IMR-90 (cell line): ENCODE data around the gene MRGPRE. TPM values are rescaled to one million over a fixed set of nuclear protein-coding genes. Genes with fewer than 3 reads are reported as not detected.

ENCODE experiments used
- ATAC-seq: fragments of 200-7000 bp; cut with Tn5 transposase; 2 replicates; pipeline ENCODE4 v1.9.1; 2020; ENCODE audit warnings: low read depth, mild to moderate bottlenecking, moderate library complexity
- BruUV-seq: library from RNA; stranded (reverse); fragments of 400-500 nt; replicated peaks from 2 replicates; lab custom pipeline; 2021; lab: Mats Ljungman, UMichigan
- CTCF ChIA-PET: fragments of 300-600 bp; formaldehyde crosslinking; extraction: SDS; loops from one replicate; lab custom pipeline; 2021; ENCODE audit warnings: antibody characterized with exemption; lab: Yijun Ruan, JAX
- POLR2A ChIA-PET: fragments of 300-600 bp; sonication (Branson Sonifier 250); formaldehyde crosslinking; loops from one replicate; lab custom pipeline; 2022; ENCODE audit warnings: antibody characterized with exemption; ENCODE audit not compliant: unreplicated experiment; lab: Charles Lee
- DNase-seq: peaks from one replicate; pipeline ENCODE4 v3.0.0; 2013
- H2AFZ ChIP-seq: replicated peaks from 2 replicates; pipeline ENCODE3; 2013; ENCODE audit warnings: low read length, mild to moderate bottlenecking; ENCODE audit not compliant: poor library complexity
- H2AK5ac ChIP-seq: 2 replicates; pipeline ENCODE4 v1.6.1; 2013; ENCODE audit warnings: low read depth, low read length, inconsistent platforms
- H2AK9ac ChIP-seq: replicated peaks from 2 replicates; pipeline ENCODE3; 2013; ENCODE audit warnings: mild to moderate bottlenecking, low read depth, low read length, moderate library complexity; ENCODE audit not compliant: poor library complexity
- H2BK120ac ChIP-seq: 2 replicates; pipeline ENCODE4 v1.6.1; 2013; ENCODE audit warnings: low read depth, low read length, inconsistent platforms
- H2BK15ac ChIP-seq: 3 replicates; pipeline ENCODE4 v1.6.1; 2013; ENCODE audit warnings: low read depth, low read length, inconsistent platforms
- H2BK20ac ChIP-seq: 2 replicates; pipeline ENCODE4 v1.6.1; 2013; ENCODE audit warnings: low read depth, mild to moderate bottlenecking, inconsistent platforms, low read length, moderate library complexity
- H2BK5ac ChIP-seq: 2 replicates; pipeline ENCODE4 v1.6.1; 2013; ENCODE audit warnings: mild to moderate bottlenecking, low read depth, low read length, inconsistent platforms; ENCODE audit not compliant: poor library complexity, severe bottlenecking
- H3K14ac ChIP-seq: replicated peaks from 2 replicates; pipeline ENCODE4 v1.6.1; 2013; ENCODE audit warnings: low read depth, low read length, inconsistent platforms
- H3K18ac ChIP-seq: 2 replicates; pipeline ENCODE4 v1.6.1; 2013; ENCODE audit warnings: low read depth, low read length, control low read depth
- H3K23ac ChIP-seq: 2 replicates; pipeline ENCODE4 v1.6.1; 2013; ENCODE audit warnings: low read depth, low read length, inconsistent platforms
- H3K27ac ChIP-seq: 2 replicates; pipeline ENCODE4 v1.5.1; 2013; ENCODE audit warnings: mild to moderate bottlenecking, control low read depth, low read length; ENCODE audit not compliant: insufficient read depth
- H3K27me3 ChIP-seq: 2 replicates; pipeline ENCODE4 v1.6.1; 2013; ENCODE audit warnings: low read length; ENCODE audit not compliant: control insufficient read depth, insufficient read depth
- H3K36me3 ChIP-seq: 2 replicates; pipeline ENCODE4 v1.6.1; 2013; ENCODE audit warnings: low read length, mixed read lengths; ENCODE audit not compliant: control insufficient read depth, insufficient read depth
- H3K4ac ChIP-seq: 2 replicates; pipeline ENCODE4 v1.6.1; 2013; ENCODE audit warnings: low read depth, low read length, inconsistent platforms
- H3K4me1 ChIP-seq: 2 replicates; pipeline ENCODE4 v1.6.1; 2013; ENCODE audit warnings: low read length, mixed read lengths; ENCODE audit not compliant: control insufficient read depth, insufficient read depth
- H3K4me2 ChIP-seq: 2 replicates; pipeline ENCODE4 v1.6.1; 2013; ENCODE audit warnings: low read depth, mild to moderate bottlenecking, control low read depth, low read length, moderate library complexity
- H3K4me3 ChIP-seq: 2 replicates; pipeline ENCODE4 v1.5.1; 2013; ENCODE audit warnings: low read depth, mild to moderate bottlenecking, control low read depth, low read length, moderate library complexity; ENCODE audit not compliant: insufficient read depth
- H3K56ac ChIP-seq: 2 replicates; pipeline ENCODE4 v1.6.1; 2013; ENCODE audit warnings: low read length, inconsistent platforms; ENCODE audit not compliant: insufficient read depth; ENCODE audit errors: extremely low read depth
- H3K79me1 ChIP-seq, 2 experiments: 2 replicates each; pipeline ENCODE4 v1.6.1; 2013; ENCODE audit warnings: low read length in 2 of 2, inconsistent platforms in 1 of 2, low read depth in 1 of 2
- H3K9ac ChIP-seq: 2 replicates; pipeline ENCODE4 v1.6.1; 2013; ENCODE audit warnings: low read depth, low read length, control low read depth
- H3K9me1 ChIP-seq: 2 replicates; pipeline ENCODE4 v1.6.1; 2013; ENCODE audit warnings: low read length, inconsistent platforms; ENCODE audit not compliant: insufficient read depth
- H3K9me3 ChIP-seq: 2 replicates; pipeline ENCODE4 v1.6.1; 2013; ENCODE audit warnings: low read length; ENCODE audit not compliant: control insufficient read depth, insufficient read depth
- H4K20me1 ChIP-seq: 2 replicates; pipeline ENCODE4 v1.6.1; 2013; ENCODE audit warnings: low read length, inconsistent platforms; ENCODE audit not compliant: insufficient read depth
- H4K5ac ChIP-seq: 2 replicates; pipeline ENCODE4 v1.6.1; 2013; ENCODE audit warnings: mild to moderate bottlenecking, low read depth, low read length, control low read depth
- H4K8ac ChIP-seq, 2 experiments: 2 replicates each; pipeline ENCODE4 v1.6.1; 2013; ENCODE audit warnings: low read depth in 2 of 2, low read length in 2 of 2, control low read depth in 1 of 2, inconsistent platforms in 1 of 2
- H4K91ac ChIP-seq: 2 replicates; pipeline ENCODE4 v1.6.1; 2013; ENCODE audit warnings: low read depth, low read length, inconsistent platforms; ENCODE audit not compliant: insufficient read depth
- RFX5 ChIP-seq: IDR thresholded peaks from 2 replicates; pipeline ENCODE4 v1.8.0; 2012; ENCODE audit warnings: low read depth, mild to moderate bottlenecking, low read length, moderate library complexity
- WGBS, 2 experiments: methylation state at CpG; one replicate each; pipeline versions ENCODE4 v1.1.5 to v1.1.7; 2013; ENCODE audit warnings: missing lambda C conversion rate in 2 of 2; ENCODE audit not compliant: insufficient read length in 1 of 2; ENCODE audit errors: extremely low coverage in 2 of 2; 5-methylcytosine and 5-hydroxymethylcytosine counted together
- dilution Hi-C: fragments of 300-500 bp; cut with HindIII; formaldehyde crosslinking; loops from one replicate; pipeline ENCODE4 v1.14.3; 2018; ENCODE audit warnings: low sequenced_read_pairs; ENCODE audit not compliant: unreplicated experiment
- in situ Hi-C: fragments of 300-500 bp; cut with MboI; formaldehyde crosslinking; loops from 3 replicates; pipeline ENCODE4 v1.14.3; 2019; ENCODE audit warnings: low sequenced_read_pairs, inconsistent platforms, mixed read lengths
- intact Hi-C: fragments of 100-400 bp; cut with micrococcal nuclease; formaldehyde crosslinking; loops from 2 replicates; pipeline ENCODE4 v1.10.0; 2022
- polyA plus RNA-seq, 3 experiments: library from polyadenylated mRNA; depleted of rRNA; stranded (reverse); fragments of >200 nt; gene quantifications; 2 replicates each; pipeline ENCODE4 v1.2.3, GENCODE V29; 2012; ENCODE audit warnings: low replicate concordance in 1 of 3
- total RNA-seq: library from RNA; depleted of rRNA; stranded (reverse); fragments of >200 nt; gene quantifications from 2 replicates; pipeline ENCODE4 v1.2.3, GENCODE V29; 2012

MRGPRE gene
- total and polyA plus RNA-seq, 2 of the 4 experiments (the other 2 are of a cell fraction), result not detected

- in situ Hi-C loops, result no loop called here
- no peak for TF ChIP-seq RFX5
- no peak overlapping the region for H3K23ac ChIP-seq
- no peak overlapping the region for H3K27ac ChIP-seq
- no peak overlapping the region for H3K4me3 ChIP-seq
- no peak overlapping the region for H4K8ac ChIP-seq
- intact Hi-C loops, result no loop called here
- H4K91ac ChIP-seq, result no peak overlapping the region
- H3K4me2 ChIP-seq, result no peak overlapping the region
- WGBS, 2 experiments, result 77% methylated on average over 10 of the region's 23 CpGs; no CpG with 5 or more reads in 1 of the 2 experiments
- no peak overlapping the region for H3K4ac ChIP-seq
- BruUV-seq, result no TSS peak
- no peak overlapping the region for H2BK15ac ChIP-seq
- H4K5ac ChIP-seq, result no peak overlapping the region
- no peak overlapping the region for H3K18ac ChIP-seq
- no peaks in the 10 kb centered on the region for H3K4me1 ChIP-seq
- H2BK20ac ChIP-seq, result no peak overlapping the region
- H3K9me3 ChIP-seq, result no peaks in the 10 kb centered on the region
- peaks cover 61% of the 10 kb centered on the region for H3K27me3 ChIP-seq
- no peak overlapping the region for H2BK5ac ChIP-seq
- no peak overlapping the region for H3K14ac ChIP-seq
- no peak overlapping the region for H2BK120ac ChIP-seq
- ChIA-PET CTCF (no interaction called here), POLR2A (no interaction called here)
- no peaks in the 10 kb centered on the region for H4K20me1 ChIP-seq
- H2AFZ ChIP-seq, result no peak overlapping the region
- no peak overlapping the region for H3K9ac ChIP-seq
- dilution Hi-C loops, result no loop called here
- DNase-seq, result no peak
- ATAC-seq, result no peak
- H3K9me1 ChIP-seq, result no peaks in the 10 kb centered on the region
- H2AK5ac ChIP-seq, result no peak overlapping the region
- H3K56ac ChIP-seq, result no peak overlapping the region
- H3K79me1 ChIP-seq, result no peaks in the 10 kb centered on the region
- H2AK9ac ChIP-seq, result no peak overlapping the region
- H3K36me3 ChIP-seq, result no peaks in the 10 kb centered on the region
Measured at GRCh38 chr11:3228445-3228829, 3.8 kb downstream of the MRGPRE start.
